ENCODE data around the gene MAML1.
"Not testable (repeated sequence)": the region's sequence is repeated elsewhere in the genome, so short reads cannot be mapped to it uniquely, and the experiment has no call there.

The MAML1 gene

GRCh38 chr5:179732412-179732917, at the start of gene MAML1:
TSS of gene MAML1 (plus strand) at chr5:179732822. CDS start at chr5:179733113, 291 bp downstream.
- DNase-seq (ENCODE audit: low spot score) = peak; percentile 99

GRCh38 chr5:179689212-179689611, 43.4 kb upstream of the MAML1 start:
- DNase-seq (ENCODE audit: low spot score) = not testable (repeated sequence)

- DNase-seq (ENCODE audit: low spot score) = no peak
These were observed 38.1 kb upstream of the MAML1 start for GRCh38 chr5:179694561-179694960.

- no peak for DNase-seq (ENCODE audit: low spot score)
These were observed 36.0 kb upstream of the MAML1 start for GRCh38 chr5:179696603-179697002.

- no peak for DNase-seq (ENCODE audit: low spot score)
These were observed 35.5 kb upstream of the MAML1 start for GRCh38 chr5:179697108-179697507.

GRCh38 chr5:179697543-179697942, 35.1 kb upstream of the MAML1 start:
- not testable (repeated sequence) for DNase-seq (ENCODE audit: low spot score)

GRCh38 chr5:179697993-179698934, 34.4 kb upstream of the MAML1 start:
- peak; percentile 100 for DNase-seq (ENCODE audit: low spot score)

- DNase-seq (ENCODE audit: low spot score) = no peak
These were observed 33.5 kb upstream of the MAML1 start, which contains the start of gene CANX for GRCh38 chr5:179698935-179699615. TSS of gene CANX (plus strand) at chr5:179698967. CDS start at chr5:179705682, 6,715 bp downstream.

- no peak for DNase-seq (ENCODE audit: low spot score)
These were observed 32.9 kb upstream of the MAML1 start for GRCh38 chr5:179699616-179700237.

- no peak for DNase-seq (ENCODE audit: low spot score)
These were observed 32.2 kb upstream of the MAML1 start for GRCh38 chr5:179700401-179700918.

- DNase-seq (ENCODE audit: low spot score) = no peak
These were observed 16.3 kb upstream of the MAML1 start for GRCh38 chr5:179716286-179716685.

- DNase-seq (ENCODE audit: low spot score) = no peak
These were observed 12.4 kb upstream of the MAML1 start for GRCh38 chr5:179720222-179720621.

- DNase-seq (ENCODE audit: low spot score) = no peak
These were observed 8.5 kb upstream of the MAML1 start for GRCh38 chr5:179724163-179724562.

- DNase-seq (ENCODE audit: low spot score) = no peak
These were observed 5.5 kb upstream of the MAML1 start for GRCh38 chr5:179727106-179727505.

GRCh38 chr5:179729303-179729702, 3.3 kb upstream of the MAML1 start:
- DNase-seq (ENCODE audit: low spot score) = no peak

GRCh38 chr5:179729727-179730126, 2.9 kb upstream of the MAML1 start:
- no peak for DNase-seq (ENCODE audit: low spot score)

GRCh38 chr5:179730356-179730755, 2.3 kb upstream of the MAML1 start:
- no peak for DNase-seq (ENCODE audit: low spot score)

- DNase-seq (ENCODE audit: low spot score) = no peak
These were observed 1.8 kb upstream of the MAML1 start for GRCh38 chr5:179730852-179731251.

- DNase-seq (ENCODE audit: low spot score) = no peak
These were observed 721 bp upstream of the MAML1 start for GRCh38 chr5:179731791-179732411.

- peak; percentile 72 for DNase-seq (ENCODE audit: low spot score)
These were observed 523 bp downstream of the MAML1 start for GRCh38 chr5:179732918-179733771.

GRCh38 chr5:179733772-179734126, 1.1 kb downstream of the MAML1 start:
- no peak for DNase-seq (ENCODE audit: low spot score)

All from left forelimb (tissue), 1 donor.